Calu3 (cell line): Measurements from ENCODE around the gene GMPPA. TPM values are rescaled to one million over a fixed set of nuclear protein-coding genes. Genes with fewer than 3 reads are reported as not detected.

Experiments
- BruUV-seq: library from RNA; stranded (reverse); fragments of 400-500 nt; replicated peaks from 2 replicates; lab custom pipeline; 2021; lab: Mats Ljungman, UMichigan
- CTCF ChIA-PET: fragments of 300-600 bp; sonication (Branson Sonifier 250); formaldehyde crosslinking; loops from one replicate; lab custom pipeline; 2022; ENCODE audit warnings: antibody characterized with exemption; lab: Charles Lee
- DNase-seq: peaks from one replicate; pipeline ENCODE4 v3.0.0; 2022
- H3K27ac Mint-ChIP-seq: one replicate; pipeline ENCODE4 v1.8.0; 2022; ENCODE audit warnings: mixed read lengths; ENCODE audit not compliant: unreplicated experiment
- H3K27me3 Mint-ChIP-seq: one replicate; pipeline ENCODE4 v1.8.0; 2022; ENCODE audit warnings: mixed read lengths; ENCODE audit not compliant: unreplicated experiment
- H3K36me3 Mint-ChIP-seq: one replicate; pipeline ENCODE4 v1.8.0; 2022; ENCODE audit warnings: mild to moderate bottlenecking, moderate library complexity, mixed read lengths; ENCODE audit not compliant: insufficient read depth, unreplicated experiment
- H3K4me1 Mint-ChIP-seq: one replicate; pipeline ENCODE4 v1.8.0; 2022; ENCODE audit warnings: mild to moderate bottlenecking, low read depth, mixed read lengths; ENCODE audit not compliant: unreplicated experiment
- H3K4me3 Mint-ChIP-seq: one replicate; pipeline ENCODE4 v1.8.0; 2022; ENCODE audit warnings: mild to moderate bottlenecking, low read depth, moderate library complexity, mixed read lengths; ENCODE audit not compliant: unreplicated experiment
- H3K9me3 Mint-ChIP-seq: one replicate; pipeline ENCODE4 v1.8.0; 2022; ENCODE audit warnings: low read depth, mixed read lengths; ENCODE audit not compliant: unreplicated experiment
- intact Hi-C: fragments of 100-400 bp; cut with micrococcal nuclease; formaldehyde crosslinking; loops from one replicate; pipeline ENCODE4 v1.10.0; 2022; ENCODE audit not compliant: unreplicated experiment
- total RNA-seq: library from RNA; stranded (reverse); gene quantifications from 2 replicates; pipeline ENCODE4 v1.2.3, GENCODE V29; 2022
- TF ChIP-seq, protein P1 (sequence below): fragments of 200-600 bp; IDR thresholded peaks from one replicate; pipeline ENCODE4 v1.8.0; 2022; ENCODE audit warnings: antibody characterized with exemption; ENCODE audit not compliant: unreplicated experiment

Gene GMPPA
- total RNA-seq, 1 experiment from 2014 or later: 53.0 TPM

DNA sequence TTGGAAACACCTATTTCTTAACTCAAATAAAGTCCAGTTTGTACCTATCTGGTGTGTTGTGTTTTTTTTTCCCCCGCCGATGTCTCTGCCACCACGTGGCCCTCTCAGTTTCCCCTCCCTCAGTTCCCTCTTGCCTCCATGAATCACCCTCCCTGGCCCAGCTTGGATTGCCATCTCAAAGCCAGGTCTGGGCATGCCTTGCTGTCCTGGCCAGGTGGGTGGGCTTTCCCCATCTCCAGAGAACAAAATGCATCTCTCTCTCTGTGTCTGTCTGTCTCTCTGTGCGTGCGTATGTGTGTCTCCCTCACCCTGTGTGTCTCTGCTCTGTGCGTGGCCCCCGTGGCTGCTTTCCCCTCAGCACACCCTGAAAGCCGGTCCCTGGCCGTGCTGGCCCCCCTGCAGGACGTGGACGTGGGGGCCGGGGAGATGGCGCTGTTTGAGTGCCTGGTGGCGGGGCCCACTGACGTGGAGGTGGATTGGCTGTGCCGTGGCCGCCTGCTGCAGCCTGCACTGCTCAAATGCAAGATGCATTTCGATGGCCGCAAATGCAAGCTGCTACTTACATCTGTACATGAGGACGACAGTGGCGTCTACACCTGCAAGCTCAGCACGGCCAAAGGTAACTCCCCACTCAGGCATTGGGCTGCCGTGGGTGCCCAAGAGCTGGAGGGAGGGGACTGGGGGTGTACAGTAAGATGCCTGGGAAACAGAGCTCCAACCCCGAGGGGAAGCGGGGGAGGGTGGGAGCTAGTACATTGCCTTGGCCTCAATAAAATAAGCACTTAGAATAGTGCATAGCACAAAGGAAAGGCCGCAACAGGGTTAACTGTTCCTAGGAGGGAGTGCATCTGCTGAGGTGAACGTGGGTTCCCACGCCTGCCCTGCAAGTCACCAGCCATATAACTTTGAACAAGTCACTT lies 31.6 kb upstream of the GMPPA start:
- CTCF ChIA-PET: interaction anchor here (1.0 to 1.5 kb wide), 3 partner anchors 8 to 65 kb away, joined by 3 read pairs; no protein-coding TSS in a partner anchor
- TF ChIP-seq, protein P1, sequence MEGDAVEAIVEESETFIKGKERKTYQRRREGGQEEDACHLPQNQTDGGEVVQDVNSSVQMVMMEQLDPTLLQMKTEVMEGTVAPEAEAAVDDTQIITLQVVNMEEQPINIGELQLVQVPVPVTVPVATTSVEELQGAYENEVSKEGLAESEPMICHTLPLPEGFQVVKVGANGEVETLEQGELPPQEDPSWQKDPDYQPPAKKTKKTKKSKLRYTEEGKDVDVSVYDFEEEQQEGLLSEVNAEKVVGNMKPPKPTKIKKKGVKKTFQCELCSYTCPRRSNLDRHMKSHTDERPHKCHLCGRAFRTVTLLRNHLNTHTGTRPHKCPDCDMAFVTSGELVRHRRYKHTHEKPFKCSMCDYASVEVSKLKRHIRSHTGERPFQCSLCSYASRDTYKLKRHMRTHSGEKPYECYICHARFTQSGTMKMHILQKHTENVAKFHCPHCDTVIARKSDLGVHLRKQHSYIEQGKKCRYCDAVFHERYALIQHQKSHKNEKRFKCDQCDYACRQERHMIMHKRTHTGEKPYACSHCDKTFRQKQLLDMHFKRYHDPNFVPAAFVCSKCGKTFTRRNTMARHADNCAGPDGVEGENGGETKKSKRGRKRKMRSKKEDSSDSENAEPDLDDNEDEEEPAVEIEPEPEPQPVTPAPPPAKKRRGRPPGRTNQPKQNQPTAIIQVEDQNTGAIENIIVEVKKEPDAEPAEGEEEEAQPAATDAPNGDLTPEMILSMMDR: no peak
- intact Hi-C loops: no loop called here
- H3K27me3 Mint-ChIP-seq: no peaks in the 10 kb centered on the region
- H3K27ac Mint-ChIP-seq: no peak overlapping the region
- no TSS peak for BruUV-seq
- no peak for DNase-seq
- H3K4me1 Mint-ChIP-seq: peaks cover 13% of the 10 kb centered on the region
- H3K36me3 Mint-ChIP-seq: no peaks in the 10 kb centered on the region
- H3K9me3 Mint-ChIP-seq: no peaks in the 10 kb centered on the region
- H3K4me3 Mint-ChIP-seq: no peak overlapping the region

GRCh38 chr2:219467736-219468075 lies 31.0 kb upstream of the GMPPA start:
- TF ChIP-seq, protein P1: no peak
- Mint-ChIP-seq H3K4me3 (no peak overlapping the region), H3K9me3 (no peaks in the 10 kb centered on the region), H3K27ac (no peak overlapping the region), H3K36me3 (no peaks in the 10 kb centered on the region), H3K27me3 (no peaks in the 10 kb centered on the region), H3K4me1 (peaks cover 13% of the 10 kb centered on the region)
- intact Hi-C loops: no loop called here
- CTCF ChIA-PET: interaction anchor here (1.0 to 1.5 kb wide), 3 partner anchors 8 to 65 kb away, joined by 3 read pairs; no protein-coding TSS in a partner anchor
- BruUV-seq: no TSS peak
- DNase-seq: no peak

- intact Hi-C loops: no loop called here
Observed at GRCh38 chr2:219468410-219469185, 30.1 kb upstream of the GMPPA start.

DNA sequence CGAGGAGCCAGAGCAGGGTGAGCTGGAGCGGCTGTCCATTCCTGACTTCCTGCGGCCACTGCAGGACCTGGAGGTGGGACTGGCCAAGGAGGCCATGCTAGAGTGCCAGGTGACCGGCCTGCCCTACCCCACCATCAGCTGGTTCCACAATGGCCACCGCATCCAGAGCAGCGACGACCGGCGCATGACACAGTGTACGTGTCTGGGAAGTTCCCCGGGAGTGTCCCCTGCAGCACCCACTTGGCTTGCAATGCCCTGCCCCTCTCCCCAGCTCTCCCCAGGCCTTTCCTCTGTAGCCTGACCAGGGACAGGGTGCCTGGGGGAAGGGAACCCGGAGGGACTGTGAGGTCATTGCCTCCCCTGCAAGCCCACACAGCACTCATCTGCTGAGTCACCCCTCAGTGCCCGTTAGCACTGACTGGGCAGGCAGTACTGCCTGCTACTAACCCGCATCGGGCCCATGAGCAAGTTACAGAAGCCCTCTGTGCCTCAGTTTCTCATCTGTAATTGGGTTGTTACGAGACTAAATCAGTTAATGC lies 29.4 kb upstream of the GMPPA start:
- Mint-ChIP-seq H3K27ac (no peak overlapping the region), H3K9me3 (no peaks in the 10 kb centered on the region), H3K36me3 (no peaks in the 10 kb centered on the region), H3K4me1 (peaks cover 13% of the 10 kb centered on the region), H3K27me3 (no peaks in the 10 kb centered on the region), H3K4me3 (no peak overlapping the region)
- TF ChIP-seq, protein P1: no peak
- CTCF ChIA-PET: interaction anchor here (0.7 to 1.2 kb wide), 2 partner anchors 8 to 26 kb away, joined by 3 read pairs; no protein-coding TSS in a partner anchor
- intact Hi-C loops: no loop called here
- no peak for DNase-seq
- BruUV-seq: no TSS peak

More at GRCh38 chr2:219468410-219469185, 30.1 kb upstream of the GMPPA start:
- CTCF ChIA-PET: interaction anchor here (0.7 to 1.5 kb wide), 4 partner anchors 8 to 66 kb away, joined by 3 read pairs; no protein-coding TSS in a partner anchor
- Mint-ChIP-seq H3K27me3 (no peaks in the 10 kb centered on the region), H3K9me3 (no peaks in the 10 kb centered on the region), H3K27ac (no peak overlapping the region), H3K4me1 (peaks cover 13% of the 10 kb centered on the region), H3K36me3 (no peaks in the 10 kb centered on the region), H3K4me3 (no peak overlapping the region)
- DNase-seq: no peak
- no TSS peak for BruUV-seq
- TF ChIP-seq, protein P1: no peak
